ENCODE data around the gene KCNJ2. TPM values are rescaled to one million over a fixed set of nuclear protein-coding genes. Genes with fewer than 3 reads are reported as not detected.

Gene KCNJ2
- total and polyA plus RNA-seq, 10 of the 15 experiments (the other 5 are each of a cell fraction or from before 2014, with no cell fraction given), result 1.6 to 10.1 (median 3.2) TPM

DNA sequence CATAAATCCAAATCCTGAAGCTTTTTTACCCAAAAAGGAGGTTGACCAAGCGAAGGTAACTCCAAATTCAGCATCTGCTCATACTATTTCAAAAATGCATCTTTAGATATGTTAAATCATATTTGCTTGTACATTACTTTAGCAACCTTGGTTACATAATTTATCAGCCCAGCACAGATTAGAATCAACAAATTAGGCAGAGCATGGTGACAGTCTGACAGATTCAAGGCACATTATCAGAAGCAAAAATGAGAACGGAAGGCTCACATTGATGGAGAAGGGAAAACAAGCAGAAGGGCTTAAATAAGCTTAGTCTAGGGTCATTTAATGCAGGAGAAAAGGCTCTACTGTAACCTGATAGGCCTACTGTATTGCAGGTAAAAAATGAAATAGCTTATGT lies 3.9 kb upstream of the KCNJ2 start:
- POLR2A ChIA-PET, result interaction anchor here (0.6 kb wide), 1 partner anchor 46 kb away, joined by 3 read pairs; no protein-coding TSS in a partner anchor
- Histone ChIP-seq H3K9ac (ENCODE audit: control insufficient read depth, insufficient read depth, low read length) (no peak overlapping the region), H4K20me1 (ENCODE audit: control insufficient read depth, insufficient read depth) (no peaks in the 10 kb centered on the region), H3K4me1 (ENCODE audit: control insufficient read depth, insufficient read depth, low read length) (peaks cover 8% of the 10 kb centered on the region), H3K36me3 (ENCODE audit: control insufficient read depth in 2 of 2, insufficient read depth in 2 of 2, low read length in 1 of 2) (no peaks in the 10 kb centered on the region), H3K27ac (ENCODE audit: control insufficient read depth, insufficient read depth) (no peak overlapping the region), H3K4me2 (ENCODE audit: control insufficient read depth, insufficient read depth) (no peak overlapping the region), H3K4me3 (no peak overlapping the region), H3K79me2 (ENCODE audit: control insufficient read depth, insufficient read depth, low read length) (no peaks in the 10 kb centered on the region), H2AFZ (ENCODE audit: control insufficient read depth, low read depth, low read length) (no peak overlapping the region), H3K27me3 (replicated peaks in 1 of 2; ENCODE audit: control insufficient read depth in 2 of 2, insufficient read depth in 2 of 2, low read length in 1 of 2) (peaks cover 0 to 10% of the 10 kb centered on the region in 2 experiments; a peak in 1 of 4 replicates), H3K9me3 (replicated peaks; ENCODE audit: control insufficient read depth, insufficient read depth, low read length) (no peaks in the 10 kb centered on the region)
- intact Hi-C loops (cut with micrococcal nuclease; ENCODE audit: unreplicated experiment) (loop anchor here (5.0 kb wide), 2 partner anchors 77 to 387 kb away; no protein-coding TSS in a partner anchor), in situ Hi-C loops (cut with MboI) (no loop called here)
- RAD21 ChIA-PET (ENCODE audit: unreplicated experiment), result interaction anchor here (1.5 to 3.8 kb wide), 3 partner anchors 10 to 558 kb away, joined by 4 to 19 read pairs (median 5); no protein-coding TSS in a partner anchor
- 17% methylated on average over 2 of the region's 2 CpGs for WGBS (ENCODE audit: insufficient coverage, insufficient replicate concordance, low lambda C conversion rate, missing lambda C conversion rate)
- DNase-seq (ENCODE audit: low read depth, low spot score) (no peak), FAIRE-seq (peak; percentile 56), ATAC-seq (no peak)
- SMC1A ChIA-PET (ENCODE audit: uncharacterized antibody, unreplicated experiment), result interaction anchor here (0.6 to 3.6 kb wide), 5 partner anchors 13 to 458 kb away, joined by 3 to 19 read pairs (median 3); no protein-coding TSS in a partner anchor
- CTCF ChIA-PET, result interaction anchor here (1.2 to 5.4 kb wide), 3 partner anchors 13 to 557 kb away, joined by 3 to 47 read pairs (median 4); no protein-coding TSS in a partner anchor
- BruUV-seq (replicated peaks), result no TSS peak
- TF ChIP-seq IRF5 (IDR thresholded peaks at IDR 0.05; ENCODE audit: borderline replicate concordance) (no peak), REST (IDR thresholded peaks at IDR 0.05; ENCODE audit: low read depth, low read length) (no peak), SKIL (IDR thresholded peaks at IDR 0.05; ENCODE audit: low read depth, poor library complexity, severe bottlenecking) (no peak), GATAD2B (conservative IDR thresholded peaks at IDR 0.05; ENCODE audit: low read depth) (no peak), RB1 (IDR thresholded peaks at IDR 0.05; ENCODE audit: borderline replicate concordance) (no peak), RFX5 (IDR thresholded peaks at IDR 0.05; ENCODE audit: low read depth, low read length) (no peak)
- TF ChIP-seq, protein P1, sequence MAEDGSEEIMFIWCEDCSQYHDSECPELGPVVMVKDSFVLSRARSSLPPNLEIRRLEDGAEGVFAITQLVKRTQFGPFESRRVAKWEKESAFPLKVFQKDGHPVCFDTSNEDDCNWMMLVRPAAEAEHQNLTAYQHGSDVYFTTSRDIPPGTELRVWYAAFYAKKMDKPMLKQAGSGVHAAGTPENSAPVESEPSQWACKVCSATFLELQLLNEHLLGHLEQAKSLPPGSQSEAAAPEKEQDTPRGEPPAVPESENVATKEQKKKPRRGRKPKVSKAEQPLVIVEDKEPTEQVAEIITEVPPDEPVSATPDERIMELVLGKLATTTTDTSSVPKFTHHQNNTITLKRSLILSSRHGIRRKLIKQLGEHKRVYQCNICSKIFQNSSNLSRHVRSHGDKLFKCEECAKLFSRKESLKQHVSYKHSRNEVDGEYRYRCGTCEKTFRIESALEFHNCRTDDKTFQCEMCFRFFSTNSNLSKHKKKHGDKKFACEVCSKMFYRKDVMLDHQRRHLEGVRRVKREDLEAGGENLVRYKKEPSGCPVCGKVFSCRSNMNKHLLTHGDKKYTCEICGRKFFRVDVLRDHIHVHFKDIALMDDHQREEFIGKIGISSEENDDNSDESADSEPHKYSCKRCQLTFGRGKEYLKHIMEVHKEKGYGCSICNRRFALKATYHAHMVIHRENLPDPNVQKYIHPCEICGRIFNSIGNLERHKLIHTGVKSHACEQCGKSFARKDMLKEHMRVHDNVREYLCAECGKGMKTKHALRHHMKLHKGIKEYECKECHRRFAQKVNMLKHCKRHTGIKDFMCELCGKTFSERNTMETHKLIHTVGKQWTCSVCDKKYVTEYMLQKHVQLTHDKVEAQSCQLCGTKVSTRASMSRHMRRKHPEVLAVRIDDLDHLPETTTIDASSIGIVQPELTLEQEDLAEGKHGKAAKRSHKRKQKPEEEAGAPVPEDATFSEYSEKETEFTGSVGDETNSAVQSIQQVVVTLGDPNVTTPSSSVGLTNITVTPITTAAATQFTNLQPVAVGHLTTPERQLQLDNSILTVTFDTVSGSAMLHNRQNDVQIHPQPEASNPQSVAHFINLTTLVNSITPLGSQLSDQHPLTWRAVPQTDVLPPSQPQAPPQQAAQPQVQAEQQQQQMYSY (CRISPR knock-in tag; IDR thresholded peaks at IDR 0.05), result no peak
- TF ChIP-seq, protein P2, sequence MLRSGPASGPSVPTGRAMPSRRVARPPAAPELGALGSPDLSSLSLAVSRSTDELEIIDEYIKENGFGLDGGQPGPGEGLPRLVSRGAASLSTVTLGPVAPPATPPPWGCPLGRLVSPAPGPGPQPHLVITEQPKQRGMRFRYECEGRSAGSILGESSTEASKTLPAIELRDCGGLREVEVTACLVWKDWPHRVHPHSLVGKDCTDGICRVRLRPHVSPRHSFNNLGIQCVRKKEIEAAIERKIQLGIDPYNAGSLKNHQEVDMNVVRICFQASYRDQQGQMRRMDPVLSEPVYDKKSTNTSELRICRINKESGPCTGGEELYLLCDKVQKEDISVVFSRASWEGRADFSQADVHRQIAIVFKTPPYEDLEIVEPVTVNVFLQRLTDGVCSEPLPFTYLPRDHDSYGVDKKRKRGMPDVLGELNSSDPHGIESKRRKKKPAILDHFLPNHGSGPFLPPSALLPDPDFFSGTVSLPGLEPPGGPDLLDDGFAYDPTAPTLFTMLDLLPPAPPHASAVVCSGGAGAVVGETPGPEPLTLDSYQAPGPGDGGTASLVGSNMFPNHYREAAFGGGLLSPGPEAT (IDR thresholded peaks at IDR 0.05; ENCODE audit: low read depth), result no peak
